C4-2B (cell line): Measurements from ENCODE around the gene ITGA11.

ENCODE experiments used
- H3K27ac ChIP-seq: fragments of 450-650 bp; 2 replicates; pipeline ENCODE4 v1.5.1; 2017
- CTCF ChIP-seq: fragments of 450-650 bp; conservative IDR thresholded peaks from 2 replicates; pipeline ENCODE4 v1.5.1; 2017; ENCODE audit warnings: mild to moderate bottlenecking
- ZFX ChIP-seq: fragments of 450-650 bp; IDR thresholded peaks from 2 replicates; pipeline ENCODE4 v1.6.1; 2017

The ITGA11 gene

GRCh38 chr15:68372291-68372811 lies 59.6 kb downstream of the ITGA11 start:
- no peak overlapping the region for H3K27ac ChIP-seq
- TF ChIP-seq ZFX, result no peak
- TF ChIP-seq CTCF, result no peak; the same call in 1 of the 2 replicates

GRCh38 chr15:68371851-68372250 lies 60.1 kb downstream of the ITGA11 start:
- no peak for TF ChIP-seq ZFX
- no peak for TF ChIP-seq CTCF
- H3K27ac ChIP-seq, result no peak overlapping the region

- H3K27ac ChIP-seq, result no peak overlapping the region
- TF ChIP-seq ZFX (no peak), CTCF (no peak)
These were observed 60.8 kb downstream of the ITGA11 start for GRCh38 chr15:68371160-68371559.

GRCh38 chr15:68370768-68371151 lies 61.2 kb downstream of the ITGA11 start:
- TF ChIP-seq ZFX, result no peak
- no peak for TF ChIP-seq CTCF
- H3K27ac ChIP-seq, result no peak overlapping the region

GRCh38 chr15:68369931-68370767 lies 61.8 kb downstream of the ITGA11 start:
- TF ChIP-seq CTCF, result no peak
- TF ChIP-seq ZFX, result no peak
- H3K27ac ChIP-seq, result no peak overlapping the region

GRCh38 chr15:68368731-68369435 lies 63.1 kb downstream of the ITGA11 start:
- no peak overlapping the region for H3K27ac ChIP-seq
- TF ChIP-seq CTCF (no peak), ZFX (no peak)

- H3K27ac ChIP-seq, result no peak overlapping the region
- TF ChIP-seq ZFX (no peak), CTCF (no peak)
These were observed 64.0 kb downstream of the ITGA11 start for GRCh38 chr15:68367992-68368391.
